Erythroblast (primary cell): ENCODE measurements around the gene CAMK2G.

ENCODE experiments used
- GATA1 ChIP-seq: IDR thresholded peaks from 2 replicates; pipeline ENCODE4 v1.6.1; 2011; ENCODE audit warnings: low read depth, mild to moderate bottlenecking, control low read depth, low read length, moderate library complexity
- POLR2A ChIP-seq: IDR thresholded peaks from 2 replicates; pipeline ENCODE4 v1.6.1; 2011; ENCODE audit warnings: mild to moderate bottlenecking, low read length

- TF ChIP-seq POLR2A (no peak), GATA1 (no peak)
Observed at GRCh38 chr10:73789659-73790055, 84.7 kb downstream of the CAMK2G start.
